Liver (tissue), 3 donors: Measurements from ENCODE around the gene FARS2.

Experiments
- ATF3 ChIP-seq: IDR thresholded peaks from 2 replicates; pipeline ENCODE4 v1.6.1; 2016; ENCODE audit warnings: antibody characterized with exemption
- CTCF ChIP-seq: fragments of 150-350 bp; IDR thresholded peaks from 2 replicates; pipeline ENCODE4 v1.5.1; 2017; ENCODE audit warnings: improper control_type of control experiment, low read depth, low read length; ENCODE audit not compliant: missing input control
- EGR1 ChIP-seq, 2 donors: IDR thresholded peaks; 2 replicates each; pipeline ENCODE4 v1.6.1; 2016 to 2018; ENCODE audit warnings: antibody characterized with exemption in 2 of 2, low read depth in 2 of 2
- FOXA1 ChIP-seq: IDR thresholded peaks from 2 replicates; pipeline ENCODE4 v1.6.1; 2016; ENCODE audit warnings: antibody characterized with exemption
- GABPA ChIP-seq, 2 donors: IDR thresholded peaks in 1 of 2; conservative IDR thresholded peaks in 1 of 2; 2 replicates each; pipeline ENCODE4 v1.6.1; 2016; ENCODE audit warnings: antibody characterized with exemption in 2 of 2, mild to moderate bottlenecking in 1 of 2, moderate library complexity in 1 of 2
- HNF4G ChIP-seq: IDR thresholded peaks from 2 replicates; pipeline ENCODE4 v1.6.1; 2016; ENCODE audit warnings: antibody characterized with exemption
- MAX ChIP-seq: IDR thresholded peaks from 2 replicates; pipeline ENCODE4 v1.6.1; 2016; ENCODE audit warnings: antibody characterized with exemption
- NR2F2 ChIP-seq: IDR thresholded peaks from 2 replicates; pipeline ENCODE4 v1.6.1; 2016; ENCODE audit warnings: antibody characterized with exemption
- RAD21 ChIP-seq, 2 donors: IDR thresholded peaks; 2 replicates each; pipeline ENCODE4 v1.6.1; 2016; ENCODE audit warnings: antibody characterized with exemption in 2 of 2, mild to moderate bottlenecking in 2 of 2
- REST ChIP-seq: IDR thresholded peaks from 2 replicates; pipeline ENCODE4 v1.6.1; 2016; ENCODE audit warnings: antibody characterized with exemption, mild to moderate bottlenecking
- SP1 ChIP-seq: IDR thresholded peaks from 2 replicates; pipeline ENCODE4 v1.6.1; 2018; ENCODE audit warnings: antibody characterized with exemption, mild to moderate bottlenecking
- TAF1 ChIP-seq: conservative IDR thresholded peaks from 2 replicates; pipeline ENCODE4 v1.6.1; 2016; ENCODE audit warnings: antibody characterized with exemption, mild to moderate bottlenecking
- ZBTB33 ChIP-seq: IDR thresholded peaks from 2 replicates; pipeline ENCODE4 v1.6.1; 2016; ENCODE audit warnings: antibody characterized with exemption
- donor health status: healthy.
- donor health status: healthy.

- TF ChIP-seq CTCF (no peak), MAX (no peak), RAD21 (IDR thresholded peaks at IDR 0.05) (no peak), NR2F2 (no peak), REST (no peak), GABPA (IDR thresholded peaks at IDR 0.05 in 1 of 2, conservative IDR thresholded peaks at IDR 0.05 in 1 of 2) (no peak), SP1 (no peak), EGR1 (IDR thresholded peaks at IDR 0.05; ENCODE audit: low read depth in 2 of 2) (no peak), FOXA1 (no peak), TAF1 (no peak), HNF4G (no peak), ZBTB33 (no peak), ATF3 (no peak)
Observed at GRCh38 chr6:5357486-5357885, 96.2 kb downstream of the FARS2 start.
